H1 (cell line): ENCODE data around the gene IL13RA1. TPM values are rescaled to one million over a fixed set of nuclear protein-coding genes. Genes with fewer than 3 reads are reported as not detected.

Experiments used
- CTCF ChIA-PET: fragments of 300-600 bp; sonication (Branson Sonifier 250); formaldehyde crosslinking; loops from one replicate; lab custom pipeline; 2021; ENCODE audit not compliant: partially characterized antibody; lab: Charles Lee
- POLR2A ChIA-PET: fragments of 300-600 bp; sonication (Branson Sonifier 250); formaldehyde crosslinking; loops from one replicate; lab custom pipeline; 2021; ENCODE audit warnings: inconsistent platforms; ENCODE audit not compliant: partially characterized antibody; lab: Charles Lee
- DNase-seq, 2 experiments: peaks; one replicate each; pipeline versions ENCODE4 v3.0.0 to v3.0.0-alpha.2; 2010 to 2022; ENCODE audit warnings: low spot score in 2 of 2, low read depth in 1 of 2, mixed read lengths in 1 of 2
- FAIRE-seq: peaks from 2 replicates; lab custom pipeline; 2011; peaks lifted over from hg19 to GRCh38; lab: Jason Lieb, UNC
- H2AFZ ChIP-seq: 2 replicates; pipeline ENCODE4 v1.8.1; 2012; ENCODE audit warnings: low read length, inconsistent platforms
- H2AK5ac ChIP-seq: 2 replicates; pipeline ENCODE4 v1.6.1; 2013; ENCODE audit warnings: low read depth, low read length
- H2BK120ac ChIP-seq: replicated peaks from 2 replicates; pipeline ENCODE3; 2013; ENCODE audit warnings: low read depth, low read length, inconsistent platforms
- H2BK12ac ChIP-seq: 2 replicates; pipeline ENCODE4 v1.6.1; 2013; ENCODE audit warnings: low read depth, low read length
- H2BK15ac ChIP-seq: 2 replicates; pipeline ENCODE4 v1.6.1; 2013; ENCODE audit warnings: low read length
- H2BK20ac ChIP-seq: 2 replicates; pipeline ENCODE4 v1.6.1; 2013; ENCODE audit warnings: low read length
- H2BK5ac ChIP-seq: 2 replicates; pipeline ENCODE4 v1.6.1; 2013; ENCODE audit warnings: low read depth, low read length
- H3K14ac ChIP-seq: 2 replicates; pipeline ENCODE4 v1.6.1; 2013; ENCODE audit warnings: inconsistent platforms; ENCODE audit not compliant: insufficient read length
- H3K18ac ChIP-seq: 2 replicates; pipeline ENCODE4 v1.6.1; 2013; ENCODE audit warnings: low read length; ENCODE audit errors: extremely low read depth
- H3K23ac ChIP-seq: 2 replicates; pipeline ENCODE4 v1.6.1; 2013; ENCODE audit warnings: inconsistent platforms; ENCODE audit not compliant: insufficient read length
- H3K23me2 ChIP-seq: 2 replicates; pipeline ENCODE4 v1.6.1; 2013; ENCODE audit warnings: low read depth, low read length
- H3K27ac ChIP-seq: 2 replicates; pipeline ENCODE4 v1.6.1; 2011; ENCODE audit warnings: low read depth, low read length, inconsistent platforms
- H3K27me3 ChIP-seq, 4 experiments: replicated peaks in 1 of 4; 1 replicate in 1 of 4; 2 replicates in 3 of 4; pipeline versions ENCODE4 v1.6.1 to v1.8.1; 2011 to 2013; ENCODE audit warnings: low read length in 3 of 4, mild to moderate bottlenecking in 3 of 4, inconsistent platforms in 2 of 4, mixed read lengths in 2 of 4, moderate library complexity in 1 of 4; ENCODE audit not compliant: control insufficient read depth in 3 of 4, insufficient read depth in 3 of 4; ENCODE audit errors: extremely low read depth in 1 of 4
- H3K36me3 ChIP-seq, 4 experiments: 2 replicates each; pipeline versions ENCODE4 v1.6.1 to v1.8.1; 2011 to 2013; ENCODE audit warnings: mild to moderate bottlenecking in 4 of 4, low read length in 3 of 4, moderate library complexity in 2 of 4, control low read depth in 1 of 4, inconsistent platforms in 1 of 4; ENCODE audit not compliant: insufficient read depth in 4 of 4, control insufficient read depth in 2 of 4
- H3K4ac ChIP-seq: replicated peaks from 2 replicates; pipeline ENCODE3; 2013; ENCODE audit warnings: low read length, low read depth, mixed read lengths, inconsistent platforms; ENCODE audit not compliant: insufficient read length
- H3K4me1 ChIP-seq, 4 experiments: replicated peaks in 1 of 4; 1 replicate in 1 of 4; 2 replicates in 3 of 4; pipeline versions ENCODE4 v1.6.1 to v1.8.1; 2011 to 2013; ENCODE audit warnings: low read length in 3 of 4, inconsistent platforms in 2 of 4, mixed read lengths in 1 of 4; ENCODE audit not compliant: insufficient read depth in 4 of 4, control insufficient read depth in 3 of 4
- H3K4me2 ChIP-seq, 2 experiments: 2 replicates each; pipeline versions ENCODE4 v1.6.1 to v1.8.1; 2011 to 2013; ENCODE audit warnings: low read depth in 2 of 2, low read length in 2 of 2, control low read depth in 1 of 2, inconsistent platforms in 1 of 2, mild to moderate bottlenecking in 1 of 2; ENCODE audit not compliant: insufficient read depth in 1 of 2
- H3K4me3 ChIP-seq, 4 experiments: fragments of 200-600, 300-600 bp in 1 of 4; sonication (generic), shearing (Covaris generic), sonication (Bioruptor Twin) in 1 of 4; 2 replicates each; pipeline versions ENCODE4 v1.5.1 to v1.8.1; 2011 to 2016; ENCODE audit warnings: low read length in 4 of 4, low read depth in 3 of 4, control low read depth in 2 of 4, inconsistent platforms in 2 of 4, mild to moderate bottlenecking in 2 of 4, mixed read lengths in 1 of 4, moderate library complexity in 1 of 4; ENCODE audit not compliant: insufficient read depth in 2 of 4; ENCODE audit errors: extremely low read depth in 1 of 4
- H3K56ac ChIP-seq: replicated peaks from 2 replicates; pipeline ENCODE3; 2013; ENCODE audit warnings: low read depth, mild to moderate bottlenecking, mixed read lengths, low read length, inconsistent platforms; ENCODE audit not compliant: insufficient read length
- H3K79me1 ChIP-seq: 2 replicates; pipeline ENCODE4 v1.6.1; 2013; ENCODE audit warnings: low read depth, low read length, control low read depth
- H3K79me2 ChIP-seq, 2 experiments: 2 replicates each; pipeline versions ENCODE4 v1.6.1 to v1.8.1; 2012 to 2013; ENCODE audit warnings: low read length in 2 of 2, mild to moderate bottlenecking in 2 of 2, inconsistent platforms in 1 of 2; ENCODE audit not compliant: insufficient read depth in 2 of 2, control insufficient read depth in 1 of 2
- H3K9ac ChIP-seq, 4 experiments: replicated peaks in 1 of 4; 1 replicate in 1 of 4; 2 replicates in 3 of 4; pipeline versions ENCODE4 v1.6.1 to v1.8.1; 2011 to 2013; ENCODE audit warnings: low read depth in 3 of 4, low read length in 3 of 4, control low read depth in 2 of 4, mild to moderate bottlenecking in 2 of 4, moderate library complexity in 2 of 4, inconsistent platforms in 1 of 4; ENCODE audit errors: extremely low read depth in 1 of 4
- H3K9me3 ChIP-seq, 2 experiments: 2 replicates each; pipeline versions ENCODE4 v1.6.1 to v1.8.1; 2012 to 2013; ENCODE audit warnings: mild to moderate bottlenecking in 2 of 2, moderate library complexity in 2 of 2, control low read depth in 1 of 2, inconsistent platforms in 1 of 2, low read depth in 1 of 2, low read length in 1 of 2, mixed read lengths in 1 of 2; ENCODE audit not compliant: insufficient read depth in 2 of 2
- H4K20me1 ChIP-seq, 2 experiments: replicated peaks in 1 of 2; 2 replicates each; pipeline versions ENCODE3 to v1.8.1; 2011 to 2013; ENCODE audit warnings: inconsistent platforms in 2 of 2, low read length in 2 of 2, mild to moderate bottlenecking in 1 of 2; ENCODE audit not compliant: insufficient read depth in 2 of 2, control insufficient read depth in 1 of 2
- H4K5ac ChIP-seq: 2 replicates; pipeline ENCODE4 v1.6.1; 2013; ENCODE audit warnings: low read length, low read depth, mixed read lengths, inconsistent platforms; ENCODE audit not compliant: insufficient read length
- H4K8ac ChIP-seq: 2 replicates; pipeline ENCODE4 v1.8.0; 2013; ENCODE audit warnings: mild to moderate bottlenecking, moderate library complexity, low read length, inconsistent platforms; ENCODE audit not compliant: insufficient read depth; ENCODE audit errors: extremely low read depth
- H4K91ac ChIP-seq: replicated peaks from 2 replicates; pipeline ENCODE3; 2013; ENCODE audit warnings: low read length, mixed read lengths, inconsistent platforms; ENCODE audit not compliant: insufficient read length
- BCL11A ChIP-seq, 2 experiments: IDR thresholded peaks; one replicate each; pipeline ENCODE4 v1.6.1; 2011; ENCODE audit warnings: low read depth in 2 of 2, low read length in 2 of 2, mild to moderate bottlenecking in 2 of 2
- CHD2 ChIP-seq: IDR thresholded peaks from 2 replicates; pipeline ENCODE4 v1.6.1; 2012; ENCODE audit warnings: low read length, improper control_type of control experiment
- CTBP2 ChIP-seq: IDR thresholded peaks from 2 replicates; pipeline ENCODE4 v1.7.0; 2011; ENCODE audit warnings: borderline replicate concordance, mild to moderate bottlenecking, moderate library complexity, mixed read lengths, low read length; ENCODE audit not compliant: insufficient read depth, insufficient read length
- EZH2 ChIP-seq: fragments of 200-600 bp; sonication (generic); IDR thresholded peaks from 2 replicates; pipeline ENCODE4 v1.7.1; 2012; ENCODE audit warnings: low read depth, mild to moderate bottlenecking, moderate library complexity, low read length, inconsistent platforms; ENCODE audit not compliant: severe bottlenecking
- GABPA ChIP-seq: IDR thresholded peaks from 2 replicates; pipeline ENCODE4 v1.6.1; 2011; ENCODE audit warnings: mild to moderate bottlenecking, low read length, moderate library complexity, borderline replicate concordance; ENCODE audit not compliant: insufficient read depth
- KDM1A ChIP-seq: fragments of 200-600, 300-600 bp; sonication (generic); IDR thresholded peaks from 2 replicates; pipeline ENCODE4 v1.7.1; 2016; ENCODE audit warnings: mild to moderate bottlenecking, low read length, borderline replicate concordance
- POLR2AphosphoS5 ChIP-seq: IDR thresholded peaks from 2 replicates; pipeline ENCODE4 v1.6.1; 2011; ENCODE audit warnings: low read depth, low read length
- RBBP5 ChIP-seq: IDR thresholded peaks from 2 replicates; pipeline ENCODE4 v1.7.1; 2012; ENCODE audit warnings: low read depth, mild to moderate bottlenecking, inconsistent platforms, low read length, moderate library complexity, borderline replicate concordance
- TBP ChIP-seq: IDR thresholded peaks from 2 replicates; pipeline ENCODE4 v1.6.1; 2011; ENCODE audit warnings: low read depth, low read length, improper control_type of control experiment
- USF2 ChIP-seq: IDR thresholded peaks from 2 replicates; pipeline ENCODE4 v1.6.1; 2011; ENCODE audit warnings: low read length, improper control_type of control experiment
- ZNF274 ChIP-seq: IDR thresholded peaks from 2 replicates; pipeline ENCODE4 v1.7.0; 2012; ENCODE audit warnings: low read length, borderline replicate concordance; ENCODE audit errors: extremely low read depth
- WGBS, 2 experiments: shearing (Covaris generic) in 1 of 2; methylation state at CpG; one replicate each; pipeline versions ENCODE4 v1.1.6 to v1.1.7; 2013 to 2015; ENCODE audit warnings: low lambda C conversion rate in 2 of 2, mixed read lengths in 2 of 2, inconsistent platforms in 1 of 2, low coverage in 1 of 2, missing lambda C conversion rate in 1 of 2; ENCODE audit not compliant: insufficient replicate concordance in 2 of 2, insufficient coverage in 1 of 2, insufficient read length in 1 of 2; ENCODE audit errors: extremely low coverage in 1 of 2, missing lambda C conversion rate in 1 of 2; 5-methylcytosine and 5-hydroxymethylcytosine counted together
- polyA plus RNA-seq, 7 experiments: library from polyadenylated mRNA; depleted of rRNA in 3 of 7; stranded (reverse) in 5 of 7; unstranded in 2 of 7; fragments of >200 nt in 5 of 7; fragments of 200-250 nt in 2 of 7; gene quantifications; 1 replicate in 5 of 7; 2 replicates in 1 of 7; 4 replicates in 1 of 7; pipeline versions ENCODE4 v1.2.1 to v1.2.3, GENCODE V29; 2011 to 2013; ENCODE audit warnings: missing spikeins in 2 of 7, mixed read lengths in 2 of 7
- total RNA-seq: library from RNA; stranded (reverse); fragmentation: NEBNext Ultra II Directional; extraction: Animal tissue kit (Norgen Biotek cat#: 25700); gene quantifications from 2 replicates; pipeline ENCODE4 v1.2.1, GENCODE V29; 2021
- TF ChIP-seq, protein P1 (sequence below): IDR thresholded peaks from 2 replicates; pipeline ENCODE4 v1.6.1; 2012; ENCODE audit warnings: inconsistent platforms

Gene IL13RA1
- total and polyA plus RNA-seq, 2 of the 8 experiments (the other 6 are each of a cell fraction or from before 2014, with no cell fraction given), result 3.3 to 9.4 TPM

GRCh38 chrX:118720058-118720707 is 7.2 kb upstream of the IL13RA1 start:
- Histone ChIP-seq H3K9ac (no peak overlapping the region), H3K36me3 (no peaks in the 10 kb centered on the region), H3K56ac (no peak overlapping the region), H3K9me3 (no peaks in the 10 kb centered on the region), H3K4me3 (no peak overlapping the region), H3K23me2 (no peaks in the 10 kb centered on the region), H2AFZ (no peak overlapping the region), H4K91ac (no peak overlapping the region), H2BK120ac (no peak overlapping the region), H4K20me1 (no peaks in the 10 kb centered on the region), H4K8ac (no peak overlapping the region), H3K79me1 (no peaks in the 10 kb centered on the region), H3K27me3 (no peaks in the 10 kb centered on the region), H3K4me1 (peaks cover 0 to 5% (median 0%) of the 10 kb centered on the region in 4 experiments; a peak in 1 of 7 replicates), H2BK5ac (no peak overlapping the region), H3K4ac (no peak overlapping the region), H3K79me2 (no peaks in the 10 kb centered on the region), H3K23ac (no peak overlapping the region), H2BK20ac (no peak overlapping the region), H2BK12ac (no peak overlapping the region), H3K4me2 (no peak overlapping the region), H2BK15ac (no peak overlapping the region), H3K18ac (no peak overlapping the region), H2AK5ac (no peak overlapping the region), H3K27ac (no peak overlapping the region), H4K5ac (no peak overlapping the region), H3K14ac (no peak overlapping the region)
- 100% methylated on average over 1 of the region's 3 CpGs; no CpG with 5 or more reads in 1 of the 2 experiments for WGBS, 2 experiments
- no peak for DNase-seq
- FAIRE-seq, result no peak
- ChIA-PET POLR2A (no interaction called here), CTCF (interaction anchor here (0.6 kb wide), 1 partner anchor 534 kb away, joined by 3 read pairs; no protein-coding TSS in a partner anchor)
- TF ChIP-seq BCL11A (IDR thresholded peaks at IDR 0.05; ENCODE audit: low read depth in 2 of 2, low read length in 2 of 2), result no peak
- TF ChIP-seq TBP, result no peak
- no peak for TF ChIP-seq CTBP2
- no peak for TF ChIP-seq RBBP5
- TF ChIP-seq CHD2, result no peak
- no peak for TF ChIP-seq POLR2AphosphoS5
- no peak for TF ChIP-seq USF2
- TF ChIP-seq, protein P1, sequence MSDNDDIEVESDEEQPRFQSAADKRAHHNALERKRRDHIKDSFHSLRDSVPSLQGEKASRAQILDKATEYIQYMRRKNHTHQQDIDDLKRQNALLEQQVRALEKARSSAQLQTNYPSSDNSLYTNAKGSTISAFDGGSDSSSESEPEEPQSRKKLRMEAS, result no peak
- TF ChIP-seq KDM1A, result no peak
- TF ChIP-seq ZNF274, result no peak
- TF ChIP-seq GABPA, result no peak
- no peak for TF ChIP-seq EZH2
